ENCODE data around the gene DCC. TPM values are rescaled to one million over a fixed set of nuclear protein-coding genes. Genes with fewer than 3 reads are reported as not detected.

Gene DCC
- polyA plus RNA-seq, 1 donor (not counting 4 experiments of a cell fraction or from before 2014, with no cell fraction given): not detected

- H3K79me2 ChIP-seq (ENCODE audit: control insufficient read depth, insufficient read depth, low read length): no peaks in the 10 kb centered on the region
- no peak overlapping the region for H3K4me3 ChIP-seq (ENCODE audit: control insufficient read depth in 2 of 3, extremely low read depth in 1 of 3, insufficient read depth in 2 of 3, low read depth in 1 of 3, low read length in 3 of 3)
- no peaks in the 10 kb centered on the region for H3K27me3 ChIP-seq (ENCODE audit: control insufficient read depth, extremely low read depth, insufficient read depth, low read length)
- TF ChIP-seq CTCF (optimal IDR thresholded peaks at IDR 0.05 in 1 of 3, IDR thresholded peaks at IDR 0.05 in 1 of 3, conservative IDR thresholded peaks at IDR 0.05 in 1 of 3; ENCODE audit: extremely low read depth in 1 of 3, insufficient read depth in 2 of 3, low read length in 3 of 3): no peak
- TF ChIP-seq EZH2 (IDR thresholded peaks at IDR 0.05; ENCODE audit: low read length): no peak
- no peaks in the 10 kb centered on the region for H3K9me3 ChIP-seq (ENCODE audit: control insufficient read depth, low read depth, low read length)
- H3K4me2 ChIP-seq (ENCODE audit: control insufficient read depth, extremely low read depth, insufficient read depth, low read depth, low read length): no peak overlapping the region
- no peaks in the 10 kb centered on the region for H3K4me1 ChIP-seq (ENCODE audit: control insufficient read depth, extremely low read depth, insufficient read depth, low read length)
- H4K20me1 ChIP-seq (ENCODE audit: control insufficient read depth, extremely low read depth, insufficient read depth, low read length): no peaks in the 10 kb centered on the region
- H3K9me1 ChIP-seq (ENCODE audit: control insufficient read depth, extremely low read depth, insufficient read depth, low read length): no peaks in the 10 kb centered on the region
- no peak overlapping the region for H3K9ac ChIP-seq (ENCODE audit: control insufficient read depth, extremely low read depth, insufficient read depth, low read length)
- DNase-seq (ENCODE audit: low read depth, low spot score) (no peak), FAIRE-seq (no peak)
- H3K36me3 ChIP-seq (ENCODE audit: control insufficient read depth in 2 of 2, extremely low read depth in 1 of 2, insufficient read depth in 2 of 2, low read length in 2 of 2): no peaks in the 10 kb centered on the region
- dilution Hi-C loops (cut with MboI; ENCODE audit: extremely low pct_ligation_motif_present, low sequenced_read_pairs): no loop called here
- H3K27ac ChIP-seq (ENCODE audit: control insufficient read depth, insufficient read depth, low read length): no peak overlapping the region
- no peak overlapping the region for H2AFZ ChIP-seq (ENCODE audit: control insufficient read depth, low read length)
Measured at GRCh38 chr18:52553441-52553840, 213.4 kb downstream of the DCC start.

- FAIRE-seq (no peak), DNase-seq (ENCODE audit: low read depth, low spot score) (no peak)
- Histone ChIP-seq H3K36me3 (ENCODE audit: control insufficient read depth in 2 of 2, extremely low read depth in 1 of 2, insufficient read depth in 2 of 2, low read length in 2 of 2) (no peaks in the 10 kb centered on the region), H2AFZ (ENCODE audit: control insufficient read depth, low read length) (no peak overlapping the region), H3K9me3 (ENCODE audit: control insufficient read depth, low read depth, low read length) (no peaks in the 10 kb centered on the region), H3K9ac (ENCODE audit: control insufficient read depth, extremely low read depth, insufficient read depth, low read length) (no peak overlapping the region), H3K4me3 (ENCODE audit: control insufficient read depth in 2 of 3, extremely low read depth in 1 of 3, insufficient read depth in 2 of 3, low read depth in 1 of 3, low read length in 3 of 3) (no peak overlapping the region), H3K27me3 (ENCODE audit: control insufficient read depth, extremely low read depth, insufficient read depth, low read length) (no peaks in the 10 kb centered on the region), H3K4me2 (ENCODE audit: control insufficient read depth, extremely low read depth, insufficient read depth, low read depth, low read length) (no peak overlapping the region), H3K27ac (ENCODE audit: control insufficient read depth, insufficient read depth, low read length) (no peak overlapping the region), H3K9me1 (ENCODE audit: control insufficient read depth, extremely low read depth, insufficient read depth, low read length) (no peaks in the 10 kb centered on the region), H4K20me1 (ENCODE audit: control insufficient read depth, extremely low read depth, insufficient read depth, low read length) (no peaks in the 10 kb centered on the region), H3K79me2 (ENCODE audit: control insufficient read depth, insufficient read depth, low read length) (no peaks in the 10 kb centered on the region), H3K4me1 (ENCODE audit: control insufficient read depth, extremely low read depth, insufficient read depth, low read length) (no peaks in the 10 kb centered on the region)
- TF ChIP-seq CTCF (optimal IDR thresholded peaks at IDR 0.05 in 1 of 3, IDR thresholded peaks at IDR 0.05 in 1 of 3, conservative IDR thresholded peaks at IDR 0.05 in 1 of 3; ENCODE audit: extremely low read depth in 1 of 3, insufficient read depth in 2 of 3, low read length in 3 of 3) (no peak), EZH2 (IDR thresholded peaks at IDR 0.05; ENCODE audit: low read length) (no peak)
- dilution Hi-C loops (cut with MboI; ENCODE audit: extremely low pct_ligation_motif_present, low sequenced_read_pairs): no loop called here
Measured at GRCh38 chr18:52554180-52554579, 214.2 kb downstream of the DCC start.

Measured in keratinocyte (primary cell).